Limb (tissue), 2 donors: ENCODE results near the gene EPB41L4A.

Experiments used
- DNase-seq, 2 donors: peaks; one replicate each; pipeline ENCODE4 v3.0.0-alpha.2; 2016; ENCODE audit errors: extremely low spot score in 2 of 2

EPB41L4A gene

DNA sequence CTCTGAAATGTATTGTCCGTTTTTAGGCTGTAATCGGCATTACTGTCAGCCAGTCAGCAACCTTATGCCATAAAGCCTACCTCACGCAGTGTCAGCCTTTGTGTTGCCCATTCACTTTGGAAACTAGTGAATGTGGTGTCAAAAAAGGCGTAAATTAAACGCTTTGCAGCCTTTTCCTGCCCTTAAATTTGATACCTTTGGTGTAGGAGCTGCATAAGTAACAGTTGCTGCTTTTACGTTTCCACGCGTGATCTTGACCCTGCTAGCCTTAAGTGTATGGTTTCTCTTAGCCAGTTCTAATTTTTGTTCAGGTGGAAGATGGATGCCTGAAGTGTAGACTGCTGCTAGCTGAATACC lies 257.7 kb downstream of the EPB41L4A start:
- no peak for DNase-seq

DNA sequence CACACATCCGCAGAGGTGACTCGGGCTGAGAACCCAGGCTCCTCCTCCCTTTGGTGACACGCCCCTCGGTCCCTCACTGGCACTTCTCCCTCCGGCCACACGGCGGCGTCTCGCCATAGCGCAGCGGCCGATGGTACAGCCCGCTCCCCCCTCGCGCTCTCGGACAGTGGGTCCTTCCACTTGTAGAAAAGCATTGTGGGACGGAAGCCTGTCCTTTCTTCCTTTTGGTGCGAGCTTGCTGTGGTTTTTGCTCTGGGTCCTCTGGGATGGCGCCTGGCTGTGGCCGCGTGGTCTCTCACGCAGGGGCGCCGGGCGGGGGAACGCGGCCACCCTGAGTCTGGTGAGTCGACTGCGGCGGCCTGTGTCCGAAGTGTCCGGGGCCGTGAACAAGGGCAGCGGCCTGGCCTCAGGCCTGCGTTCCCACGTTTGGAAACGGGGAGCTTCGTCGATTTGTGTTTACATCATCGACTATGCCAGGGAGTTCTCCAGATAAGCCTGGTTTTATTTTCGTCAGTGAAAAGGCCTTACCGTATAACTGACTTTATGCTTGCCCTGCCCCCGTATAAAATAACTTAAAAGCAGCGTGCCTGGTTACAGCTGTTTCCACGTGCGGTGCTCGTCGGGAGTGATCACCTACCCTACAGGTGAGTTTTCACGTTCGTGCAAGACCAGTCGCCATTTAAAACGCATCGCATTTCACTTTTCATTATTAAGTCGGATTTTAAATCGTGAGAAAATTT lies 258.3 kb downstream of the EPB41L4A start:
- DNase-seq: peak; percentile 92 to 96

DNA sequence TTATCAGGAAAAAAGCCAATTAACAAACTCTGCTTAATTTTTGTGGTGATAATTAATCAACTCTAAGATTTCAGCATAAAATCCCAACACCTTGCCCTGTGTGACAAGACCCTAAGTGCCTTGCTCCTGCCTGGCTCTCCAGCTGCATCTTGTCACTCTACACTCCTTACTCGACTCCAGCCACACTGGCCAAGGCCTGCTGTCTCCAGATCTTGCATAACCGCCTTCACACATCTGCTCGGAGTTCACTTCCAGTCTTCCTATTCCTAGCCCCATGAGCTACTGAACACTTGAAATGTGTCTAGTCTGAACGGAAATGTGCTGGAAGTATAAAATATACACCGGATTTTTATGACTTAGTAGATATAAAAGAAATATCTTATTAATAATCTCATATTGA lies 259.6 kb downstream of the EPB41L4A start:
- no peak for DNase-seq

DNA sequence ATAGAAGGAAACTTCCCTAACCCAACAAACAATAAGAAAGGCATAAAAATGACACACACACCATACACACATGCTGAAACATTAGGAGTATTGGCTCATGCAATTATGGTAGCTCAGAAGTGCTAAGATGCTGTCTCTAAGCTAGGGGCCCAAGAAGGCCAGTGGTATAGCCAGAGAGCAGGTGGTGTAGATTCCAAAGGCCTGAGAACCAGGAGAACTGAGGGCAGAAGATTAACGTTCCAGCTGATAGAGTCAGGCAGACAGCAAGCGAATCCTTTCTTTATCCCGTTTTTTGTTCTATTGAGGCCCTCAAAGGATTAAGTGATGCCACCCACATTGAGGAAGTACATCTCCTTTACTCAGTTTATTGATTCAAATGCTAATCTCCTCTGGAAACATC lies 262.9 kb downstream of the EPB41L4A start:
- DNase-seq: no peak

DNA sequence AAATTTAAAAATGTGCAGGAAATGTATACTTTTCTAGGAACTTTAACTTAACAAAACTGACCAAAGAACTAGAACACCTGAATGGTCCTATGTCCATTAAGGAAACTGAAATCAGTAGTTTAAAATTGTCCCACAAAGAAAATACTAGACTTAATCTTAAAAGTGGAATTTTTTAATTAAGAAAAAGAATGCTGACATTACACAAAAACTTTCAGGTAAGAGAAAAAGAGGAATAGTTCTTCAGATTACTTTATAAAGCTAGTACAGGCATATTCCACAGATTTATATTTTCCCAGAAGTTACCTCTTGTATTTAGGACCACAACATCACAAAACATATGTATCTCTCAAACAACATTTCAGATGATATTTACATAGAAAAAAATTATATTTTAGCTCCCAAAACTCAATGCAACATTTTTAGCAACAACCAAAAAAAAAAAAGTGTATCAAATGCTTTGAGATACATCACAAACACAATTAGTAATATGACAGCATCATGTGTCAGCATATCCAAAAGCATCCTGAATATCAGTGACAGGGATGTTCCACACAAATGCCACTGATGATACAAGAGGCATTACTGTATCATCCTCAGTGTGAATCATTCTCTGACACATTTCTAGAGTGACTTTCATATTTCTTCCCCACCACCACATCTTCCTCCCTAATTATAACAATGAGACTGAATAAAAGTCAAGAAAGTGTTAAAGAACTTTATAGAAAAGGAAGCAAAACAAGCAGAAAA lies 264.0 kb downstream of the EPB41L4A start:
- no peak for DNase-seq

DNA sequence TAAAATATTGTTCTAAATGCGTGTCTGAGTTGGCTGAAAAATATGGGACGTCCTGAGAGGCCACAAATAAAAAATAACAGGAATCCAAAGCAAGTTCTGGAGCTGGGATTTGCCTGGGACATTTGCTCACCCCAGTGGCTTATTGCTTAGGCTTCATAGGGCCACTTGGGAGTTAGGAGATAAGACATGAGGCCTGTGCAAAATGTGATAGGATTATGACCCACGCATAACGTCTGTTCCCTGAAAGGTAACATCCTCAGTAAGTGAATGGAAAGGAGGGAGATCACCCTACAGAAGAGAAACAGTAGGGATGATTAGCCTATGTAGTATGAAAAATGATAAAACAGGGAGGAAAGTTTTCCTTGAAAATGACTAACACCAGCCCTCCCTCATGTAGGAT lies 269.4 kb downstream of the EPB41L4A start:
- DNase-seq: no peak

DNA sequence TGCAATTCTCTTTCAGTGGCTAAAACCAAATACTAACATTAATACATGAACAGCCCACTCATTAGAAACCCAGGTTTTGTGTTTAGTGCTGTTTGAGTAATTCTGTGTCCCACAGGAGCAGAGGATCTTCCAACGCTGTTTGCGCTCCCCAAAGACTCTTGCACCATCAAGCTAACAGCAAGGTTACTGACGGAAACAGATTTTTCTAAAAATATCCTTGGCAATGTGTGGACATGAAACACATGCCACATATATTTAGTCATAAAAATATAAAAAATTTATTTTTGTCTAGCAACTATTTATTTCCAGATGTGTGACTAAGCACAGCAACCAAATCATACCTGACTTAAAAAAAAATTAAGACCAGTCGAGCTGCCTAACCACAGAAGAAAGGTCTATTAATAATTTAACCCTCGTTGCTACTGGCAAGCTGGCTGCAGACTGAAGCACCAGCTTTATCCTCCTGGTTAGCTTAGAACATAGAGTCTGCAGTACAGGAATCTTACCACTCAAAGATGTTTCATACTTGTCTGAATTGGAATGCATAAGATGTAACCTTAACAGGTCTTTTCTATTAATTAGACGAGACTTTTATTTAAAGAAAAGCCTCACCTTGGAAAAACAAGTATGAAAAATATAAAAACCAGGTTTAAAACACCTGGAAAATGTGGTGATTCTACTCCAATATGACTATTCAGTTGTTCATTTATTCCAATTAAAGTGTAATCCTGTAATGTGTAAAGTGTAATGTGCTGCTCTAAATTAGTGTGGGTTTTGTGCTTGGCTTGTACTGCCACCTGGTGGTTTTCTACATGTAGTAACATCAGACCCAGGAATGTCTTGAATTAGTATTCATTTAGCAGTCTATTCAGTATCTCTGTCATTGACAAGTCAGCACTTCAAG lies 272.5 kb downstream of the EPB41L4A start:
- DNase-seq: peak; percentile 64 to 85

DNA sequence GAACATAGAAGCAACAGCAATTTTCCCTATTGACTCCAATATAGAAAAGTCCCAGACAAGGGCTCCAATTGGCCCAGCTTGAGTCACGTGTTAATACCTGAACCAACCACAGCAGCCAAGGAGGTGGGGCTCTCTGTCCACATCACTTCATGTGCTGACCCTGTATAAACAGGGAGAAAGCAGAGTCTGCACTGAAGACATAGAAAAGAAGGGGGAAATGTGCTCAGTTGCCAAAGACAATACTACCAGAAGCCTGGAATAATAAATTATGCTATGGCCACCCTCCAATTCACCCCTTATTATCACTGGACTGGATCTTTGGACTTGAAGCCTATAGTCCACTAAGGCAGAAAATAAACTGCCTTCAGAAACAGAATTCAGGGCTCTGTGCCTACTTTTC lies 275.4 kb downstream of the EPB41L4A start:
- DNase-seq: peak in 1 of 2 donors; percentile 29

DNA sequence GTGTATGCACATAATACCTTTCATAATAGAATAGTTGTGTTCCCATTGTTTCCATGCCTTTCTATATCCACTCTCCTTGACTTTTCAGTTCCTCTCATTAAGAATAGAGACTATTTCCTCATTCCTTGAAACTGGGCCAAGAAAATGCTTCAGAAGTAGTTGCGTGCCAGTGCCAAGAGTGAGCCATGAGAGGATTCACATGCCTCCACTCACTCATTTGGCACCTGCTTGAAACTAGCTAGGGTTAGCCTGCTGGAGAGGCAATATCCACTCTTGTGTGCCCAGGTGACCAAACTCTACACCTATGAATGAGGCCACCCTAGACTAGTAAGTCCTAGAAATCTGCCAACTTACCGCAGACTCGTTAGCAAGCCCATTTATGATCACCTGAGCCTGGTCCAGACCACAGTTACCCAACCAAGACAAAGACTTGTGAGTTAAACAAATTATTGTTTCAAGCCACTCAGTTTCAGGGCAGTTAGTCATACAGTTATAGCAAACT lies 276.3 kb downstream of the EPB41L4A start:
- no peak for DNase-seq

DNA sequence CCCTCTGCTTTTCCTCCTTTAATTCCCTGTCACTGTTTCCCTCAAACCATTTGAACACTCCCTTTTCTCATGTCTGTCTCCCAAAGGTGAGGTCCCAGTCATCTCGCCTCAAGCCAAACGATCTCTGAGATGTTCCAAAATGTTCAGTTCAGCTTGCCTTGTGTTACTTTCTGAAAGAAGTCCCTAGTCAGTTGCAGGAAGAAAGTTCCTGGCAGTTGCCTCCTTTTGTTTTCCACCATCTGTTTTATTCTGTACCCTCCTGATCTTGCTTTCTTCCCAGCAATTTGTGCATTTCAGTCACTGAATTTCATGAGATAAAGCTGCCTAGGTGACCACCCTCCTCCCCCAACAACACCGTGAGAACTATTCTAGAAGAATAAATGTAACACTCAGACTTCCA lies 277.5 kb downstream of the EPB41L4A start:
- no peak for DNase-seq

DNA sequence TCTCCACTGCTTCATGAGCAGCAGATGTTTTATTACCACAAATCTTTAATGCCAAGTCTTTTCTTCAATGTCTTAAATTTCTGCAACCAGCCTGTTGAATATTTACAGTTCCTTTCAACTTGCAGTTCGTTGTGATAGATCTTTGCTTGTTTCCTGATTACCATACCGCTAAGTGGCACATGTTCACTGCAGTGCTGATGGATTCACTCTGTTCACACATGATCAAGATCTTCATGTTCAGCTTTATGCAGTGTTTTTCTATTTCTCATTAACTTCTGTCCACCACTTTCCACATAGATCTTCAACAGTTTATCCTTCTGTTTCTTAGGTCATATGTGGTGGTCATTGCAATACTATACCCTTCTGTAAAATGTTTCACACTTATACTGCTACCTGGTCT lies 280.6 kb downstream of the EPB41L4A start:
- DNase-seq: no peak

DNA sequence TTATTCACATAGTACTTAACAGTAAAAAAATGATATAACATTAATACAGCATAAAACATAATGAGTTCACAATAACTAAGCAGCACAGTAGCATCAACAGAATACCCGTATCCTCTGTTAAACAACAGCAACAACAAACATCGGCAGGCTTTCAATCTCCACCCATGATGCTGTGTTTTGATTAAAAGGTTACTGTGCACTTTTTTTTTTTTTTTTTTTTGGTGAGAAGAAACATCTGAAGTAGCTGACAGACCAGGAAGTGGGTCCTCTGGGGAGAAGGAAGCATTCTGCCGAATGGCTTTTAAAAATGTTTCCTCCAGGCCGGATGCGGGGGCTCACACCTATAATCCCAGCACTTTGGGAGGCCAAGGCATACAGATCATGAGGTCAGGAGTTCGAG lies 282.3 kb downstream of the EPB41L4A start:
- DNase-seq: no peak

DNA sequence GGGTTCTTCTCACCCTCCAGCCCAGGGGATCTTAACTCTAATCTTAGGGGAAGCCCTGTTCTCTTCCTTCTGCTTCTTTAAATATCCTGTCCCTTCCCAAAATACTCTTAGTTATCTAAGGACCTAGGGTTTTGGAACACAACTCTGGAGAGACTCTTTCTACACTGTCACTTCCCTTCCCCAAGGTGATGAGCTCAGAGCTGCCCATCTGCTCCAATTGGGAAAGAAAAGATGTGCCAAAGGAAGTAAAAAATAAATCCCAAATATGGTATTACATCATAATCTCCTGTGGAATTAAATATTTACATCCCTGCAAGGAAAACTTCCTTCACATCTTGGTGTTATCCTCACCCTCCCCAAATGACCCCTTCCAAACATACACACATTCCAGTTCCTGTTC lies 291.2 kb downstream of the EPB41L4A start:
- DNase-seq: no peak

DNA sequence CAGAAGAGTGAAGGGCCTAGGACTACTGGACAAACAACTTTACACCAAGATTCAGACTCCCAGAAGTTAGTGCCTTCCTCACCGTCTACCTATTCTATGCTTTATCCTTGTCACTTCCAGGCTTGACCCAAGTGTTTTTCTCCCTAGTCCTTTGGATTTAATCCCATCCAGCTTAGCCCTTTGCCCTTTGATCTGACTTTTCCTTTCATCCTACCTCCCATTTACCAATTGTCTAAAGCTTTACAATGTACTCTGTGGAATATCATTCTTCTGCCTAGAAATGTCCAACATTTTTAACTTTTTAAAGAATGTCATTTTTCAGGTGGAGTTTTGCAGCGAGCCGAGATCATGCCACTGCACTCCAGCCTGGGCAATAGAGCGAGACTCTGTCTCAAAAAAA lies 292.1 kb downstream of the EPB41L4A start:
- no peak for DNase-seq

DNA sequence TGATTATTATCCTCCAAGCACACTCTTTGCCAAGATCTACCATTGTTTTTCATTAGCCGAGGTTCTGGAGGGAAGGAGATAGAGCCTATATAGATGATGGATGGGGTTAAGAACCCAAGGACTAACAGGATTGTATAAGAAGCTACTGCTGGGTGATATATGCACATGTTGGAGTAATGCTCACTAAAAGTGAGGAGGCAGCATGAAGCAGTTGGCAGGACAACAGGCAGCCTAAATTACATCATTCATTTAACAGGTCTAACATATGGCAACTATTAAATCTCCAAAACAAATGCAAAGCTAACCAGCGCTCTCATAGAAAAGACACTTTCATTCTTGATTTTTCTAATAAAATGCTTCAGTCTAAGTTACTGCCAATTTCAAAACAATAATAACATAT lies 293.2 kb downstream of the EPB41L4A start:
- DNase-seq: peak in 1 of 2 donors; percentile 77

DNA sequence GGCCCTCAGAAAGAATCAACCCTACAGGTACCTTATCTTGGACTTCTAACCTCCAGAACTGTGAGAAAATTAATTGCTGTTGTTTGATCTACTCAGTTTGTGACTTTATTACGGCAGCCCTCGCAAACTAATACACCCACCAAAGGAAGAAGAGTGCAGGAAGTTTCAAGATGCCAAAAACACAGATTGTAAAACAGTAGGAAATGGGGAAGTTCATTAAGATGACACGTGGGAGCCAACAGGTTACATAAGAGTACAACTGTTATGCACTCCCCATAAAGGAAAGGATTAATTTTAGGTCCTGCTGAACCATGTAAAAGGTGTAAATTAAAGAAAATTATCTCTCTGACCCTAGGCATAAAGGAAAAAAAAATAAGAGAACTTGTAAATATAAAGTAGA lies 294.3 kb downstream of the EPB41L4A start:
- no peak for DNase-seq

DNA sequence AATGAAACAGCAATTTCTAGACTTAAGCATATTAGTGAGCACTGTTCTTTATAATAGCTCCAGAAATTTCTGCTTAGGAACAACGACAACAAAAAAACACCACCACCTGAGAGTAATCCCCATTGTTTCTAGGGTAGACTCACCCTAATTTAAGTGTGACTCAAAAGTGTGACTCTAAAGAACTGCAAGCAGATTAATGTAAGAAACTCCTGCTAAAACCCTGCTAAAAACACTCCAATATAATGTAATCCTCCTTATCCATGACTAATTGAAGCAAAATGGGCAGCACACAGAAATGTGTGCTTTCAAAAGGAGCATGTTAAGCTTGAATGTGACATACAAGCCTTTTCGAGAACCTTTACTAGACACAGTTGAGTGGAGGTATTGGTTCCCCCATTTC lies 296.0 kb downstream of the EPB41L4A start:
- DNase-seq: no peak

DNA sequence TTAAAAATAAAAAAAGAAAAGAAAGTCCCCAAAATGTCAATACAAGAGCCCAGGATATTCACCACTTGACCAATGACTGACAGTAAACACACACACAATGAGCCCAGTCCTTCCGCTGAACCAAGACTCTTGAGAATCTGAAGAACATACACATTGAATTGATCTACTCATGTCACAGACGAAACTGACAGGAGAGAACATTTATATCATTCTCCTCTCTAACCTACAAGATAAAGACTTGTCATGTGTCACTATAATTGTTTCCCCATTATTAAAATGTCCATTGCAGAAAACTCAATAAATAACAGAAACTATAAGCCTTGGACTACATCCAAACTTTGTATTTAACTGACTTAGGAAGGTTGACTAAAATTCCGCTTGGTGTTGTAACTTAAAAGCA lies 296.7 kb downstream of the EPB41L4A start:
- DNase-seq: no peak

DNA sequence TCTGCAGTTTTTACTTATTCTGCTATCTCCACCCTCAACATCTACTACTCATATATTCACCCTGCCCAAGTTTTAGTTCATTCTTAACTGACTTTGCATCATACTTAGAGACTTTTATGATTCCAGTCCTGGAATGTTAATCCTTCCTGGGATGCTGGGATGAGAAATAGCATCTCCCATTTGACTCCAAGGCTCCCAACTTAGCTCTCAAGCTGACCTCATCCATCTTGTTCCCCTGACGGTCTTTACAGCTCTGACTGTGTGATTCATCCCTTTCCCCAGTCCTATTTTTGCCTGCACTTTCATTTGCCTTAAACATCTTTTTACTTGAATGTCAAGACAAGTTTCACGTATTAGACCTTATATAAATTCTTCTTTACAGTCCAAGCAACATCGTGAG lies 297.8 kb downstream of the EPB41L4A start:
- no peak for DNase-seq

DNA sequence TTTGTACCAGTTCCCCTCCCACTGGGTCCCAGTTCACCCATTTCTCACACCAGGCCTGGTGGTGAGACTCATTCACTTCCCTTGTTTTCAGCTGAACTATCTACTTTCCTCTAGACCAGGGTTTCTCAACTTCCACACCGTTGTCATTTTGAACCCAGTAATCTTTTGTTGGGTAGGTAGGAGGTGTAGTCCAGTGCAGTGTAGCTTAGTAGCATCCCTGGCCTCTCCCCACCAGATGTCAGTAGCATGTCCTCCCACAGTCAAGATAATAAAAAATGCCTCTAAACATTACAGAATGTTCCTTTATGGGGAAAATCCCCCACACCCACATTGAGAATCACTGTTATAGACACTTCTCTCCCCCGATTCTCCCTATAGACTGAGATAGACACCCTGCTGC lies 299.1 kb downstream of the EPB41L4A start:
- DNase-seq: no peak

DNA sequence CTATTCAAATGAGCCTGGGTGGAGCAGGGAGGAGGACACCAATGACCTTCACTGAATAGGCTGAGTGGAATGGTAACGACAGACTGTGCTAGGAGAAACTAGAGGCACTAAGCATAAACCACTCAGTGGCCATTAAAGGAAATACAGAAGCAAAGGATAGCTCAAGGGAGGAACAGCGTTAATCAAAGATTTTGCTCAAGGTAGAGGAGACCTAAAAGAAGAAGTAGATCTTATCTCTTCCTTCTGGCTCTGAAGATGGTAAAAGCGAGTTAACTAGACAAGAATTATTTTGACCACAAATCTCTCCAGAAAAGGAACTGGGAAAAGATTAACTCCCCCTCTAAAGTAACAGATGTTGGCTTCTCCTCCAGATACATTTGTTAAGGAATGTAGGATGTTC lies 299.6 kb downstream of the EPB41L4A start:
- no peak for DNase-seq

DNA sequence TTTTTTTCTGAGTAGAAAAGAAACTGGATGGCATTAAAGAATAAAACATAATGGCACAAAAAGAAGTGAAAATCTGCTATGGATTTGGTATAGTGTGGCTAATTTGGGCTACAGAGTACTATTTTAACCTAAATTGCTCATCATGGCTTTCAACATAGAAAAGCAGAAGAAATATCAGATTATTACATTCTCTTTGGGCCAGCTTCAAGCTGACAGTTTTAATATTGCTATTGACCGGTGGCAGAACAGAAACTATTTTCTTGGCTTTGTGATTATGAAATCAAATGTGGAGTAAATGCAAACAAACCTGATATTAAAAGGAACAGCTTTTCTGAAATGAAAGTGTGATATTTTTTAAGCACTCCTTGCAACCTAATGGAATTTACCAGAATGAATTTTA lies 301.5 kb downstream of the EPB41L4A start:
- no peak for DNase-seq
